Heart left ventricle (tissue), 16 donors: ENCODE measurements around the gene UBE2V1. TPM values are rescaled to one million over a fixed set of nuclear protein-coding genes. Genes with fewer than 3 reads are reported as not detected.

Source experiments
- ATAC-seq, 4 donors: fragments of 200-7000 bp; cut with Tn5 transposase; one replicate each; pipeline ENCODE4 v1.9.1; 2020 to 2022; ENCODE audit warnings: moderate library complexity in 4 of 4, mild to moderate bottlenecking in 3 of 4, moderate number of reproducible peaks in 1 of 4
- DNase-seq, 5 donors: peaks; one replicate each; pipeline ENCODE4 v3.0.0-alpha.2; 2020
- H3K27ac ChIP-seq, 12 donors: fragments of 200-600 bp; sonication (generic) in 4 of 12; one replicate each; pipeline versions ENCODE4 v1.5.0 to v1.8.0; 2016 to 2022; ENCODE audit warnings: mild to moderate bottlenecking in 2 of 12
- H3K27me3 ChIP-seq, 9 donors: fragments of 200-600 bp; sonication (generic) in 2 of 9; one replicate each; pipeline versions ENCODE4 v1.5.1 to v1.8.0; 2016 to 2022; ENCODE audit warnings: mild to moderate bottlenecking in 3 of 9
- H3K36me3 ChIP-seq, 9 donors: fragments of 200-600 bp; sonication (generic) in 2 of 9; one replicate each; pipeline versions ENCODE4 v1.5.0 to v1.8.0; 2018 to 2022; ENCODE audit warnings: mild to moderate bottlenecking in 2 of 9
- H3K4me1 ChIP-seq, 12 donors: fragments of 200-600 bp; sonication (generic) in 4 of 12; one replicate each; pipeline versions ENCODE4 v1.5.0 to v1.8.0; 2016 to 2022; ENCODE audit warnings: mild to moderate bottlenecking in 3 of 12
- H3K4me3 ChIP-seq, 12 donors: fragments of 200-600 bp; sonication (generic) in 4 of 12; one replicate each; pipeline versions ENCODE4 v1.5.0 to v1.8.0; 2017 to 2022; ENCODE audit warnings: mild to moderate bottlenecking in 9 of 12, moderate library complexity in 4 of 12
- H3K9me3 ChIP-seq, 12 donors: fragments of 200-600 bp; sonication (generic) in 4 of 12; one replicate each; pipeline versions ENCODE4 v1.5.0 to v1.8.0; 2016 to 2022; ENCODE audit warnings: mild to moderate bottlenecking in 1 of 12
- CTCF ChIP-seq, 12 donors: fragments of 200-600 bp; sonication (generic) in 4 of 12; IDR thresholded peaks; one replicate each; pipeline versions ENCODE4 v1.5.0 to v1.8.0; 2018 to 2022; ENCODE audit warnings: antibody characterized with exemption in 12 of 12, mild to moderate bottlenecking in 5 of 12
- POLR2A ChIP-seq, 2 donors: fragments of 450-650 bp; IDR thresholded peaks; one replicate each; pipeline ENCODE4 v1.6.1; 2017; ENCODE audit warnings: antibody characterized with exemption in 2 of 2, mild to moderate bottlenecking in 2 of 2, moderate library complexity in 2 of 2
- WGBS, 4 donors: extraction: QIAGEN DNeasy Blood & Tissue Kit in 2 of 4; methylation state at CpG; one replicate each; pipeline versions ENCODE4 v1.1.5 to v1.1.7; 2013 to 2018; 5-methylcytosine and 5-hydroxymethylcytosine counted together
- intact Hi-C, 10 donors: fragments of 100-400 bp; cut with DNase I; formaldehyde crosslinking; loops; one replicate each; pipeline versions ENCODE4 v1.11.1 to v1.14.2; 2022
- polyA plus RNA-seq, 2 donors: library from polyadenylated mRNA; stranded (reverse); fragments of 200-250 nt; gene quantifications; one replicate each; pipeline ENCODE4 v1.2.3, GENCODE V29; 2013
- total RNA-seq, 9 donors: library from RNA; depleted of rRNA in 2 of 9; stranded (reverse); fragments of >200 nt in 2 of 9; fragmentation: NEBNext Ultra II Directional in 3 of 9; extraction: Animal tissue kit (Norgen Biotek cat#: 25700) in 3 of 9; gene quantifications; one replicate each; pipeline versions ENCODE4 v1.1.0 to v1.2.4, GENCODE V29; 2016 to 2023
- donor health status: ischemic (EF 13 %, LVEDD 7.1; RV severe dilation, severe dysfunction).
- donor health status: healthy with polysubstance abuse.
- donor health status: DM: no; HTN: yes; CAD: no.
- donor health status: DM: no; HTN: no; CAD: no.
- donor health status: ischemic (EF 25% LVEDD 6.9; RV normal size, moderate dysfunction).
- donor health status: ischemic (EF 25% LVEDD 5.7; RV mildly dilated, moderate dysfunction).
- donor health status: healthy.
- donor health status: DM: yes; HTN: yes; CAD: no.
- donor health status: ischemic (EF 35%, LVEDD 5.7; RV mildly dilated, moderate dysfunction).
- donor health status: nonischemic (EF 11% LVEDD 7.7; RV severe dilation, severe dysfunction).
- donor health status: DM: yes; HTN: yes; CAD: no.
- donor health status: PGD.
- donor health status: ischemic (EF 29% LVEDD 5.4; RV normal size, mild dysfunction).
- donor health status: nonischemic (EF 23%, LVEDD 6.1; RV moderate dilation, normal function).

The UBE2V1 gene
- total and polyA plus RNA-seq, 11 donors, result 54.2 to 105 (median 78.5) TPM

GRCh38 chr20:50037123-50037522 is 75.8 kb downstream of the UBE2V1 start:
- peaks cover 0 to 21% (median 3%) of the 10 kb centered on the region in 12 donors for H3K4me1 ChIP-seq
- no peaks in the 10 kb centered on the region for H3K27me3 ChIP-seq
- intact Hi-C loops, result no loop called here
- no peak overlapping the region for H3K27ac ChIP-seq
- H3K4me3 ChIP-seq, result no peak overlapping the region
- no peak for DNase-seq
- no peak for ATAC-seq
- H3K9me3 ChIP-seq, result no peaks in the 10 kb centered on the region
- no peaks in the 10 kb centered on the region for H3K36me3 ChIP-seq
- WGBS, 4 donors, result 81 to 100% (median 87%) methylated on average over 1 to 3 of the region's 3 CpGs
- no peak for TF ChIP-seq POLR2A (IDR thresholded peaks at IDR 0.05)
- TF ChIP-seq CTCF (IDR thresholded peaks at IDR 0.05), result no peak

GRCh38 chr20:50036703-50037102 is 76.2 kb downstream of the UBE2V1 start:
- TF ChIP-seq POLR2A (IDR thresholded peaks at IDR 0.05) (no peak), CTCF (IDR thresholded peaks at IDR 0.05) (no peak)
- ATAC-seq (no peak), DNase-seq (no peak)

GRCh38 chr20:50034567-50035180 is 78.3 kb downstream of the UBE2V1 start:
- Histone ChIP-seq H3K9me3 (no peaks in the 10 kb centered on the region), H3K27ac (peak overlapping the region in 2 of 12 donors; percentile 13 to 56), H3K36me3 (no peaks in the 10 kb centered on the region), H3K4me3 (no peak overlapping the region), H3K27me3 (no peaks in the 10 kb centered on the region), H3K4me1 (peaks cover 0 to 35% (median 13%) of the 10 kb centered on the region in 12 donors)
- ATAC-seq (peak; percentile 50 to 71 (median 56)), DNase-seq (peak in 2 of 5 donors; percentile 59 to 66)
- 71 to 87% (median 80%) methylated on average over 9 of the region's 9 CpGs for WGBS, 4 donors
- intact Hi-C loops, result no loop called here
- TF ChIP-seq CTCF (IDR thresholded peaks at IDR 0.05) (no peak), POLR2A (IDR thresholded peaks at IDR 0.05) (no peak)

More at GRCh38 chr20:50036703-50037102, 76.2 kb downstream of the UBE2V1 start:
- intact Hi-C loops, result no loop called here
- no peaks in the 10 kb centered on the region for H3K27me3 ChIP-seq
- H3K9me3 ChIP-seq, result no peaks in the 10 kb centered on the region
- H3K27ac ChIP-seq, result no peak overlapping the region
- 86 to 100% (median 91%) methylated on average over 3 of the region's 3 CpGs for WGBS, 4 donors
- no peak overlapping the region for H3K4me3 ChIP-seq
- peaks cover 0 to 21% (median 3%) of the 10 kb centered on the region in 12 donors for H3K4me1 ChIP-seq
- no peaks in the 10 kb centered on the region for H3K36me3 ChIP-seq

- Histone ChIP-seq H3K36me3 (no peaks in the 10 kb centered on the region), H3K4me1 (peaks cover 0 to 49% (median 15%) of the 10 kb centered on the region in 12 donors), H3K27me3 (no peaks in the 10 kb centered on the region), H3K4me3 (no peak overlapping the region), H3K27ac (peak overlapping the region in 2 of 12 donors; percentile 24 to 54), H3K9me3 (no peaks in the 10 kb centered on the region)
- no peak for DNase-seq
- 88 to 96% (median 93%) methylated on average over 9 of the region's 9 CpGs for WGBS, 4 donors
- ATAC-seq, result no peak
- intact Hi-C loops, result no loop called here
- TF ChIP-seq CTCF (IDR thresholded peaks at IDR 0.05) (no peak), POLR2A (IDR thresholded peaks at IDR 0.05) (no peak)
Measured at GRCh38 chr20:50032955-50033666, 79.8 kb downstream of the UBE2V1 start.
